Measurements from ENCODE around the gene AFAP1L2.

AFAP1L2 gene

DNA sequence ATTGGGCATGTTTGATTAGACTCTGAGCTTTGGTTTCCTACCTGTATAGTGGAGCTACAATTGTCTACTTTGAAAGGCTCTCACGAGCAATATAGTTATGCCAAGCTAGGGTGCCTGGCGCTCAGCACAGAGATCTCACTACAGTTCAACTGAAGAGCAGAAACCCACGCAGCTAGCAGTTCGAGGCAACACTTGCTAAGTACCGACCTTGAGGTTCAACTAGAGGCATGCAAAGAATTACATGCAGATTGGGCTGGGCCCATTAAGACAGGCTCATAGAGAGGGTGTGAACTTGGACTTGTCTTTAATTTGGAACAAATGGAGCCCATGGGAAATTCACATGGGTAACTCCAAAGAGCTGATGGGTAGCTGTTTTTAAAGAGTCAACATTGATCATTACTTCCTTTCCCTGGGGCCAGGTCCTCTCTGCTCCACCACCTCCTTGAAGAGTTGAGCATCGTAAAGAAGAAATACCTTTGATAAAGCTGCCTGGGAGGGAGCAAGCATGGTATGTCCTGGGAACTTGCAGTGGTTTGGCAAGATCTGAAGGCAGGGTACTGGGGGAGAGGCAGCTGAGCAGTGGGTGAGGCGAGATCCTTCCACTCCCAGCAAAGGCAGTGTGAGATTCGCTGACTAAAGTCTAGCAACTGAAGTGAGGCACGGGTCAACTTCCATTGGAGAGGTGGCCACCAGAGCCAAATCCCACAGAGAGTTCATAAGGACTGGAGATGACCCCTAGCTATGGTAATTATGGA, 25.5 kb upstream of the AFAP1L2 start:
- no peak for DNase-seq (ENCODE audit: low read depth, low spot score)
- TF ChIP-seq CTCF (IDR thresholded peaks at IDR 0.05; ENCODE audit: low read depth, low read length), result no peak
- no peak overlapping the region for H3K4me3 ChIP-seq (ENCODE audit: low read depth, low read length)
- in situ Hi-C loops (cut with HindIII; ENCODE audit: low sequenced_read_pairs), result no loop called here

DNA sequence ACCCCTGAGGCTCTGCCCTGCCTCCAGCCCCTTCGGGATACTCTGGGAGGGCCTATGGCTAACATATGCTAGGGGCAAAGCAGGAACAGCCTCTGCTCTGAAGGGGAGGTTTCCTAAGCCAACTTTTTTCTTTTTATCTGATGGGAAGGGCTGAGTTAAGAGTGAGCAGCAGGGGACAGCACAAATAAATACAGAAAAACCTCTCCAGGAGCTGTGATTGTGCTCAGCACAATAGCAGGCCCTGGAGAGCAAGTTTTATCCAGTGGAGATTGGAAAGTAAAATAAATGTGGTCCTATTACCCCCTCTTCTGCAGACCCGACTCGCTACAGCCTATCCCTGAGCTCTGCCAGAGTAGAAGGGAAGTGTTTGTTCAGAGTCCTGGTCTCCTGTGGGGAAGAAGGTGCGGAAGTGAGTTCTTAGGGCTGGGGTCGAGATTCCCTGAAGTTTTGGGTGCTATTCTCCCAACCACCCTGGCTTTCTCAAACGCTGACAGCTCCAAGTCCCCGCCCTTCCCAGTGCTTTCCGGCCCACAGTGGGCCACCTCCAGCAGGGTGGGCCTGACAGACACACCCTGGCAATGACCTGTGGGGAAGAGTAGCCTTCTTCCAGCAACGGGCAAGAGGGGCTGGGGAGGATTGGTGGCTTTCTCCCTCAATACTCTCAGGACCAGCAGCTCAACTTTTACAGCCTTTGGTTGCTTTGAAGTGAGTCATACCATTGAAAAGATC, 23.0 kb upstream of the AFAP1L2 start:
- TF ChIP-seq CTCF (IDR thresholded peaks at IDR 0.05; ENCODE audit: low read depth, low read length), result peak; percentile 9
- in situ Hi-C loops (cut with HindIII; ENCODE audit: low sequenced_read_pairs), result no loop called here
- H3K4me3 ChIP-seq (ENCODE audit: low read depth, low read length), result no peak overlapping the region
- DNase-seq (ENCODE audit: low read depth, low spot score), result peak; percentile 58

DNA sequence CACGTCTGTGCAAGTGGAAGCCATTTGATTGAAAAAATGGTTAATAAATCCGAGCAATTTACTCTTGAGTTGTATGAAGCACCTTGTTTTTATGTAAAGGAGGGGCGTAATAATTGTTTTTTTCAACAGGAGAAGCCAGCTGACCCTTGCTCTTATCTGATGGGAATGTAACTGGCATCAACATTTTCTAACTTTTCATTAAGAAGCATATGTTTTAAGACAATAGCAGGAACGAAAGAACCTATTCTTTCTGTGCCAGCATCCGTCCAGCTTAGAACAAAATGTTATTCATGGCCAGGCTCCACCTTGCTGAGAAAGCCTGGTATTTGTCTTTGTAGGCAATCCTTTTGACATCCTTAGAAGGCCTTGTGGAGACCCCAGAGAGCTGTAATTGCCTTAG, 22.2 kb upstream of the AFAP1L2 start:
- in situ Hi-C loops (cut with HindIII; ENCODE audit: low sequenced_read_pairs), result no loop called here
- H3K4me3 ChIP-seq (ENCODE audit: low read depth, low read length), result no peak overlapping the region
- TF ChIP-seq CTCF (IDR thresholded peaks at IDR 0.05; ENCODE audit: low read depth, low read length), result no peak
- DNase-seq (ENCODE audit: low read depth, low spot score), result no peak

- H3K4me3 ChIP-seq (ENCODE audit: low read depth, low read length), result no peak overlapping the region
- TF ChIP-seq CTCF (IDR thresholded peaks at IDR 0.05; ENCODE audit: low read depth, low read length), result no peak
- in situ Hi-C loops (cut with HindIII; ENCODE audit: low sequenced_read_pairs), result no loop called here
- DNase-seq (ENCODE audit: low read depth, low spot score), result no peak
Observed at GRCh38 chr10:114420811-114421485, 16.6 kb upstream of the AFAP1L2 start.

DNA sequence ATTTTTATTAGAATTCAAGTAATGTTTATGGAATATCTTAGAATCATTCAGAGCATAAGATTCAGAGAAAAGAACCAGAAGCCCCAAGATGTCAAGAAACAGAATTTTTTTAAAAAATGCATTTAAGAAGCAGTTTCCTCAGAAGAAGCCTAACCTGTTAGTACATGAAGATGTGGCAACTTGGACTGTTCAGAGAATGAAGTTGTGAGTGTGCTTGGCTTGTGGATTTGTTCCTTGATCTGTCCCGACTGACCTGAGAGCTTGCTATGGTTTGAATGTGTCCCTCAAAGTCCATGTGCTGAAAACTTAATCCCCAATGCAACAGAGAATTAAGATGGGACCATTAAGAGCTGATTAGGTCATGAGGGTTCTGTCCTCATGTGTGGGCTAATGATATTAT, 13.8 kb upstream of the AFAP1L2 start:
- in situ Hi-C loops (cut with HindIII; ENCODE audit: low sequenced_read_pairs), result no loop called here
- DNase-seq (ENCODE audit: low read depth, low spot score), result no peak
- TF ChIP-seq CTCF (IDR thresholded peaks at IDR 0.05; ENCODE audit: low read depth, low read length), result no peak
- no peak overlapping the region for H3K4me3 ChIP-seq (ENCODE audit: low read depth, low read length)

- H3K4me3 ChIP-seq (ENCODE audit: low read depth, low read length), result no peak overlapping the region
- no peak for TF ChIP-seq CTCF (IDR thresholded peaks at IDR 0.05; ENCODE audit: low read depth, low read length)
- DNase-seq (ENCODE audit: low read depth, low spot score), result peak; percentile 57
- in situ Hi-C loops (cut with HindIII; ENCODE audit: low sequenced_read_pairs), result no loop called here
Observed at GRCh38 chr10:114412907-114413797, 8.8 kb upstream of the AFAP1L2 start.

Data from astrocyte of the spinal cord (primary cell).